Activated CD4-positive, alpha-beta memory T cell treated with anti-CD3 and anti-CD28 coated beads for 36 hours (primary cell): ENCODE results near the gene ARHGEF3. TPM values are rescaled to one million over a fixed set of nuclear protein-coding genes. Genes with fewer than 3 reads are reported as not detected.
A peak's percentile ranks its signal among the peaks of the same experiment; 100 is the strongest.
"Not testable (repeated sequence)": the region's sequence is repeated elsewhere in the genome, so short reads cannot be mapped to it uniquely, and the experiment has no call there.

Experiments used
- CTCF ChIA-PET: fragments of 350-600 bp; sonication (Branson Sonifier 250); formaldehyde crosslinking; loops from one replicate; lab custom pipeline; 2021; ENCODE audit warnings: antibody characterized with exemption, inconsistent platforms; lab: Charles Lee
- POLR2A ChIA-PET: fragments of 350-600 bp; sonication (Branson Sonifier 250); formaldehyde crosslinking; loops from one replicate; lab custom pipeline; 2021; ENCODE audit warnings: antibody characterized with exemption; lab: Charles Lee
- DNase-seq: peaks from one replicate; pipeline ENCODE4 v3.0.0-alpha.2; 2020
- H3K27ac Mint-ChIP-seq: one replicate; pipeline ENCODE4 v1.8.0; 2021; ENCODE audit warnings: mixed read lengths
- H3K27me3 Mint-ChIP-seq: one replicate; pipeline ENCODE4 v1.8.0; 2021; ENCODE audit warnings: mixed read lengths
- H3K36me3 Mint-ChIP-seq: one replicate; pipeline ENCODE4 v1.8.0; 2021; ENCODE audit warnings: mixed read lengths
- H3K4me1 Mint-ChIP-seq: one replicate; pipeline ENCODE4 v1.8.0; 2021; ENCODE audit warnings: low read depth, mixed read lengths
- H3K4me3 Mint-ChIP-seq: one replicate; pipeline ENCODE4 v1.8.0; 2021; ENCODE audit warnings: mild to moderate bottlenecking, mixed read lengths
- H3K9me3 Mint-ChIP-seq: one replicate; pipeline ENCODE4 v1.8.0; 2021; ENCODE audit warnings: mixed read lengths
- intact Hi-C: fragments of 100-400 bp; cut with micrococcal nuclease; formaldehyde crosslinking; loops from one replicate; pipeline ENCODE4 v1.15.1; 2023
- total RNA-seq, 2 experiments: library from RNA; stranded (reverse); gene quantifications; one replicate each; pipeline ENCODE4 v1.2.3, GENCODE V29; 2021

ARHGEF3 gene
- total RNA-seq, 2 experiments from 2014 or later: 28.0 to 31.5 TPM

DNA sequence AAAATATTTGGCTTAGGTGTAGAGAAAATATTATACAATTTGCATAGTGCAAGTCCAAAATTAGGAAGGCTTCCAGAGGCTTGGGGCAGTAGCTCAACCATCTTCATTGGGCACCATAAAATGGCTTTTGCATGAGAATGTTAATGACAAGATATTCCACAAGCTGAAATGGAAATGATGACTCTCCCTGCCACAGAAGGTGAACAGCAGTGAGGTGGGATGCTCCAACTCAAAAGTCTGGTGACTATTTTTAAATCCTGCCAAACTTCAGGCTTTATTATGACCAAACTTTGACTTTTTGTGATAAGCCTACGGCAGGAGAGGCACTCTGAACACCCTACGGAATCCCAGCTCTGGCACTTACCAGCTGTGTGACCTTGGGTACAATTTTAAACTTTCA is 37.6 kb downstream of the ARHGEF3 start:
- CTCF ChIA-PET: interaction anchor here (0.6 to 2.0 kb wide), 6 partner anchors 11 to 216 kb away, joined by 3 to 7 read pairs (median 3); partner anchors contain the start of gene ARHGEF3
- Mint-ChIP-seq H3K36me3 (peaks cover 21% of the 10 kb centered on the region), H3K27ac (no peak overlapping the region), H3K9me3 (no peaks in the 10 kb centered on the region), H3K4me1 (peaks cover 66% of the 10 kb centered on the region), H3K27me3 (no peaks in the 10 kb centered on the region), H3K4me3 (no peak overlapping the region)
- DNase-seq: no peak
- intact Hi-C loops: no loop called here
- POLR2A ChIA-PET: interaction anchor here (1.5 to 1.7 kb wide), 2 partner anchors 18 to 24 kb away, joined by 3 to 4 read pairs; no protein-coding TSS in a partner anchor

DNA sequence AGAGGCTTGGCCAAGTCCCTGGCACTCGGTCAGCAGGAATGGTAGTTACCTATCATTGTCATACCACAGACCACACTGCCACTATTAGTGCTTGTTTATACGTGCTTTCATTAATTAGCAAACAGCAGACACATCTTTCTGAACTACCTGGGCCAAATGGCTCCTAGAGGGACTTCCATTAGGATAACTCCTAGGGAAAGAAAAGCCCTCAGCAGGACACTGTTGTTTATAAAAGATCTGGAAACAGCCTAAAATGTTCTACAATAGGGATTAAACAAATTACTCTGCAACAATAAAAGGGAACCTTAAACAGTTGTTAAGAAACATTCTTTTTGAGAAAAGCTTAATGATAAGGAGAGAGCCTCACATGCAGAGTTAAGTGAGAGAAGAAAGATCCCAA is 38.5 kb downstream of the ARHGEF3 start:
- Mint-ChIP-seq H3K27ac (no peak overlapping the region), H3K9me3 (no peaks in the 10 kb centered on the region), H3K36me3 (peaks cover 21% of the 10 kb centered on the region), H3K4me1 (peaks cover 67% of the 10 kb centered on the region), H3K27me3 (no peaks in the 10 kb centered on the region), H3K4me3 (no peak overlapping the region)
- DNase-seq: no peak
- ChIA-PET POLR2A (no interaction called here), CTCF (no interaction called here)
- intact Hi-C loops: no loop called here

DNA sequence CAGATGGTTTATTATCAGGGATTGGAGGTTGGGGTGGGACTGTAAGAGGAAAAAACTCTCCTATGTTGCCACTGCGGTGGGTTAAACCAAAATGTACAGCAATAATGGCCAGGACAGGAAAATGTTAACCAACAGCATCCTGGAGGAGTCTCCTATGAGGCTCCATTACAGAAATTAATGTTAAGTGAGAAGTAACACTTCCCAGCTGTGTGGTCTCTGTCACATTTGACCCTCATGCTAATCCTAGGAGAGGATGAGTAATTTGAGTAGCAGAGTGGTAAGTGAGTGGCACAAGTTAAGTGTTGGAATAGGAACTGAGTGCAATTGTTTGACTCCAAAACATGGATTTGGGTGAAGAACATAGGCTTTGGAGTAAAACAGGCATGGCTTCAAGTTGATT is 39.0 kb downstream of the ARHGEF3 start:
- Mint-ChIP-seq H3K27me3 (no peaks in the 10 kb centered on the region), H3K27ac (no peak overlapping the region), H3K36me3 (peaks cover 21% of the 10 kb centered on the region), H3K9me3 (no peaks in the 10 kb centered on the region), H3K4me1 (peaks cover 67% of the 10 kb centered on the region), H3K4me3 (no peak overlapping the region)
- ChIA-PET POLR2A (no interaction called here), CTCF (interaction anchor here (0.7 kb wide), 1 partner anchor 37 kb away, joined by 5 read pairs; no protein-coding TSS in a partner anchor)
- DNase-seq: no peak
- intact Hi-C loops: no loop called here

DNA sequence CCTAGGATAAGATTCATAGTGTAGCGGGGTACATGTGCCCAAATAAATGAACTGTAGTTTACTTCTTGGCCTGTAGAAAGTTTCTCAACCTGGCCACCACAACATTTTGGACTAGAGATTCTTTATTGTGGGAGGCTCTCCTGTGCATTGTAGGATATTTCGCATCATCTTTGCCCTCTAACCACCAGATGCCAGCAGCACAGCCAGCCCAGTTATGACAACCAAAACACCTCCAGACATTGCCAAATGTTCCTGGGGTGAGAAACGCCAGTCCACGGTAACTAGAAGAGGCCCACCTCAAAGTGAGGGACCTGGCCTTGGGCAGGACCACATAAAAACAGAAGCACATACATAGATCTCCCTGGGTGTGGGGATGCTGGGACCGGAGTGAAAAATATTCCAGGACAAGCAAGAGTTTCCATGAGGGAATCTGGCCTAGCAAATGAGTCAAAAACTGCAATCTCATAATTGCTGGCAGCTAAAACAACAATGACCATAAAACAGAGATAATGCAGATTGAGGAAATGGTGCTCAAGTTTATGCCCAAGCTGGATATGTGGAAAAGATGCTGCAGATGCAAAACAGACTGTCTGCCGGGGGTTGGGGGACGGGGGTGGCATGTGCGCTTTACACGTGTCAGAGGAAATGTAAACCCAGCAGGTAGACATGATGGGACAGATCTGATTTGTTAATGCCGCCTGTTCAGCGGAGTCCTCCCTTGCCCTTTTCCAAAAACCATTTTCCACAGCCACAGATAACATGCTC is 39.7 kb downstream of the ARHGEF3 start:
- ChIA-PET POLR2A (no interaction called here), CTCF (interaction anchor here (0.7 to 1.0 kb wide), 2 partner anchors 38 to 227 kb away, joined by 3 to 5 read pairs; no protein-coding TSS in a partner anchor)
- no peaks in the 10 kb centered on the region for H3K9me3 Mint-ChIP-seq
- peaks cover 21% of the 10 kb centered on the region for H3K36me3 Mint-ChIP-seq
- H3K4me1 Mint-ChIP-seq: peaks cover 69% of the 10 kb centered on the region
- intact Hi-C loops: no loop called here
- H3K27ac Mint-ChIP-seq: peak overlapping the region; percentile 47
- no peak overlapping the region for H3K4me3 Mint-ChIP-seq
- no peak for DNase-seq
- no peaks in the 10 kb centered on the region for H3K27me3 Mint-ChIP-seq

DNA sequence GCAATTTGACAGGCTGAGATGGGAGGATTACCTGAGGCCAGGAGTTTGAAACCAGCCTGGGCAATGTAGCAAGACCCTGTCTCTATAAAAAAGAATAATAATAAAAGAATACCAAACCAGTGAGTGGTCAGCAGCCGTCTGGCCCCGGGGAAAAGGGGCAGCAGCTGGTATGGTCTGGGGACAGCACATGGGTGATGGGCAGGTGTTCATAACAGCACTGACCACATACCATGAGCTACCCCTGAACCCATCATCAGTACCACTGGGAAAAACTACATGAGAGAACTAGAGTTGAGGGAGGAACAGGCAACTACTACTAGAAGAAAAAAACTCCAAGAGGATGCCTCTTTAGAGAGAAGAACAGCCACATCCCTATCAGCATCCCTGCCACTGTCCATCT is 40.7 kb downstream of the ARHGEF3 start:
- peaks cover 68% of the 10 kb centered on the region for H3K4me1 Mint-ChIP-seq
- ChIA-PET POLR2A (no interaction called here), CTCF (interaction anchor here (1.0 kb wide), 2 partner anchors 39 to 228 kb away, joined by 3 to 5 read pairs; no protein-coding TSS in a partner anchor)
- H3K4me3 Mint-ChIP-seq: no peak overlapping the region
- H3K27ac Mint-ChIP-seq: no peak overlapping the region
- no peaks in the 10 kb centered on the region for H3K9me3 Mint-ChIP-seq
- no peak for DNase-seq
- H3K27me3 Mint-ChIP-seq: no peaks in the 10 kb centered on the region
- peaks cover 23% of the 10 kb centered on the region for H3K36me3 Mint-ChIP-seq
- intact Hi-C loops: no loop called here

DNA sequence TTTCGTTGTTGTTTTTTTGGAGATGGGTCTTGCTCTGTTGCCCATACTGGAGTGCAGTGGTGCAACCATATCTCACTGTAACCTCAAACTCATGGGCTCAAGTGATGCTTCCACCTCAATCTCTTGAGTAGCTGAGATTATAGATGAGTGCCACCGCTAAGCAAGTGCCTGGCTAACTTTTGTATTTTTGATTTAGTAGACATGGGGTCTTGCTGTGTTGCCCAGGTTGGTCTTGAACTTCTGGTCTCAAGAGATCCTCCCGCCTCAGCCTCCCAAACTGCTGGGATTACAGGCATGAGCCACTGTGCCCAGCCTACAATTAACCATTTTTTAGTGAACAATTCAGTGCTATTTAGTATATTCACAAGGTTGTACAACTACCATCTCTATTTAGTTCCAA is 42.2 kb downstream of the ARHGEF3 start:
- Mint-ChIP-seq H3K36me3 (peaks cover 25% of the 10 kb centered on the region), H3K4me3 (peak overlapping the region; percentile 24), H3K4me1 (peaks cover 72% of the 10 kb centered on the region), H3K27me3 (no peaks in the 10 kb centered on the region), H3K27ac (peak overlapping the region; percentile 86), H3K9me3 (no peaks in the 10 kb centered on the region)
- DNase-seq: no peak
- ChIA-PET CTCF (interaction anchor here (2.2 to 2.5 kb wide), 2 partner anchors 40 to 42 kb away, joined by 5 to 18 read pairs; partner anchors contain the start of gene ARHGEF3), POLR2A (interaction anchor here (1.0 kb wide), 1 partner anchor 156 kb away, joined by 3 read pairs; no protein-coding TSS in a partner anchor)
- intact Hi-C loops: loop anchor here (2.0 kb wide), 1 partner anchor 157 kb away; no protein-coding TSS in a partner anchor

DNA sequence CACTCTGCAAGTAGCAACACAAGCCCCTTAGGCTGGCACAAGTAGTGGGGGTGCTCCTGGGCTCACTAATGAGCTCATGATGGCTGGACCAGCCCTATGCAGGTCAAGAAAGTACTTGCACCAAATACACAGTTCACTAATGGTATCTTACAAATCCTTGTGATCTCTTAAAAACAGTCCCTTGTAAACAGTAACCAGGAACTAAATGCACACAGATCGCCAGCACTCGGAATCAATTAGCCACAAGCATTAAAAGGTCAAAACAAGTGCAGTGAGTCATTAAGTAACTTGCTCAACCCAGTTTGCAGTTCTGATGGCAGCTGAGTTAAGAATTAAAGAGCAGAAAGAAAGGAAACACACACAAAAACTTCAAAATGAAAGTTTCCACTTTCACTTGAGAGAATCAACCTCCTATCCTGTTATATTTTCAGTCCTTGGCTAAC is 43.2 kb downstream of the ARHGEF3 start:
- intact Hi-C loops: loop anchor here (1.0 to 2.0 kb wide), 4 partner anchors 25 to 158 kb away; no protein-coding TSS in a partner anchor
- Mint-ChIP-seq H3K9me3 (no peaks in the 10 kb centered on the region), H3K27ac (peak overlapping the region; percentile 86), H3K36me3 (peaks cover 29% of the 10 kb centered on the region), H3K4me3 (peak overlapping the region; percentile 66), H3K27me3 (no peaks in the 10 kb centered on the region), H3K4me1 (peaks cover 73% of the 10 kb centered on the region)
- CTCF ChIA-PET: interaction anchor here (0.6 to 2.5 kb wide), 6 partner anchors 20 to 237 kb away, joined by 3 to 18 read pairs (median 4); partner anchors contain the start of gene ARHGEF3
- peak; percentile 62 for DNase-seq
- POLR2A ChIA-PET: interaction anchor here (1.0 to 1.4 kb wide), 4 partner anchors 28 to 157 kb away, joined by 3 to 7 read pairs (median 6); partner anchors contain the start of gene TASOR

DNA sequence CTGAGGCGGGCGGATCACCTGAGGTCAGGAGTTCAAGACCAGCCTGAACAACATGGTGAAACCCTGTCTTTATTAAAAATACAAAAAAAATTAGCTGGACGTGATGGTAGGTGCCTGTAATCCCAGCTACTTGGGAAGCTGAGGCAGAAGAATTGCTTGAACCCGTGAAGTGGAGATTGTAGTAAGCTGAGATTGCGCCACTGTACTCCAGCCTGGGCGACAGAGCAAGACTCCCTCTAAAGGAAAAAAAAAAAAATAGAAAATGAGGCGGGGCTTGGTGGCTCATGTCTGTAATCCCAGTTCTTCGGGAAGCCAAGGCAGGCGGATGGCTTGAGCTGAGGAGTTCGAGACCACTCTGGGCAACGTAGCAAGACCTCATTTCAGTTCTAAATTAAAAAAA is 43.7 kb downstream of the ARHGEF3 start:
- Mint-ChIP-seq H3K36me3 (peaks cover 31% of the 10 kb centered on the region), H3K4me1 (peaks cover 74% of the 10 kb centered on the region)
- H3K27ac Mint-ChIP-seq, H3K27me3 Mint-ChIP-seq, DNase-seq, H3K4me3 Mint-ChIP-seq, H3K9me3 Mint-ChIP-seq: not testable (repeated sequence)
- ChIA-PET CTCF (interaction anchor here (0.6 to 2.5 kb wide), 6 partner anchors 21 to 237 kb away, joined by 3 to 18 read pairs (median 4); partner anchors contain the start of gene ARHGEF3), POLR2A (interaction anchor here (1.0 to 1.4 kb wide), 3 partner anchors 28 to 75 kb away, joined by 5 to 7 read pairs (median 6); partner anchors contain the start of gene TASOR)
- intact Hi-C loops: loop anchor here (1.0 to 2.0 kb wide), 4 partner anchors 25 to 159 kb away; no protein-coding TSS in a partner anchor

DNA sequence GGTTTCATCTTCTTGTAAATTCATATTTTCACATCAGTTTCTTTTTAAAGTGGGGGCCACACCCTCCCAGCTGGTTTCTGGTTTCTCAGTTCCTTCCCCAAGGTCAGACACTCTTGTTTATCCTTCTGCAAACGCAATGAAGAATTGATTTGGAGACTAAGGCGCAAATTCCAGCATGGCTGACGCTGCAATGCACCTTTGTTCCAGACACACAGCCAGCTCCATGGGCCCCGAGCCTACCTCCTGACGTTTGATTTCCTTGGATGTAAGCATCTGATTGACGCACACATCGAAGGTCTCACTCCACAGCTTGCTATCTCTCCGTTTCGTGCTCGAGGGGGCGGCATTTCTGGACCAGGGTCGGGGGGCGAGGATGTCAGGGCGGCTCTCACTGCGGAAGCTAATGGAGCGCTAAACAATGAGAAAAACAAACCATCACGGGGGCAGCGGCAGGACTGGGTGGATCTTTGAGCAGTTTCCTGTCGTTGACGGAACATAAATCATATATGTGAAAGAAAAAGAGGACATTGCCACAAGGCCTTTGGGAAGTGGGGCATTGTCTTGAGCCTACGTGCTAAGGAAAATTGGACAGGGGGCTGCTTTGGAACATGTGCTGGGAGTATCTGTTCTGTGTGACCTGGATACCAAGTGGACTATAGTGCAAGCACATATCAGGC is 46.9 kb downstream of the ARHGEF3 start:
- ChIA-PET POLR2A (interaction anchor here (1.0 to 1.7 kb wide), 4 partner anchors 31 to 161 kb away, joined by 3 to 5 read pairs (median 4); no protein-coding TSS in a partner anchor), CTCF (interaction anchor here (0.8 to 6.1 kb wide), 5 partner anchors 20 to 235 kb away, joined by 3 to 82 read pairs (median 4); partner anchors contain the start of gene ARHGEF3)
- Mint-ChIP-seq H3K27ac (peak overlapping the region; percentile 35), H3K36me3 (peaks cover 38% of the 10 kb centered on the region), H3K4me3 (peak overlapping the region; percentile 69), H3K4me1 (peaks cover 70% of the 10 kb centered on the region), H3K27me3 (no peaks in the 10 kb centered on the region), H3K9me3 (no peaks in the 10 kb centered on the region)
- DNase-seq: peak; percentile 38
- intact Hi-C loops: loop anchor here (5.0 kb wide), 2 partner anchors 43 to 107 kb away; no protein-coding TSS in a partner anchor

DNA sequence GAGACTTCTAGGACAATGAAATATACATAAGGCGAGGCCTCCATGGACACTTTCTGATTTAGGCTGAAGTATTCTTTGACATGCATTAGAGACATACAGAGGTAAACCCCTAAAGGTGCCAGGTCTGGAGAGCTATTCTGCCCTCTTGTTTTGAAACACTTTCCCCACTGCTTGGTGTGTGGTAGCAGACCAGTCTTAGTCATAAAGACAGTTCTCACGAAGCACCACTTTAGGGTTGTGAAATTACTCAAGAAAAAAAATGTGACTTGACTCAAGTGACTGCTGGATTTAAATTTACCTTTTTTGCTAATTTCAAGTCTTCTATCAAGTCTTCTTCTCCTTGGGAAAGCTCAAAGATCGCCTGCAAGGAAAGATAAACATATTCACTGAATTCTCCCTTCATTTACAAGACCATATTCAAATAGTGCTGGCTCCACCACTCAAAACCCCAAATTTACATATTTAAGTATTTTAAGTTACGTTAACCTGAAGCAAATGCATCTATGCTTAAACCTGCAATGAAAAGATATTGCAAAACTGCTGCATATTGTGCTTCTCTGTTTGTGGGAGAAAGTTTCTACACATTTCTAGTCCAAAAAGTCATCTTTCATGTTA is 48.4 kb downstream of the ARHGEF3 start:
- peaks cover 57% of the 10 kb centered on the region for H3K4me1 Mint-ChIP-seq
- no peaks in the 10 kb centered on the region for H3K27me3 Mint-ChIP-seq
- intact Hi-C loops: loop anchor here (1.0 to 5.0 kb wide), 7 partner anchors 28 to 165 kb away; no protein-coding TSS in a partner anchor
- ChIA-PET CTCF (interaction anchor here (0.6 to 6.1 kb wide), 6 partner anchors 45 to 1470 kb away, joined by 3 to 82 read pairs (median 4); partner anchors contain the start of gene ARHGEF3), POLR2A (interaction anchor here (0.6 to 1.8 kb wide), 9 partner anchors 20 to 163 kb away, joined by 3 to 5 read pairs (median 4); no protein-coding TSS in a partner anchor)
- no peaks in the 10 kb centered on the region for H3K9me3 Mint-ChIP-seq
- H3K36me3 Mint-ChIP-seq: peaks cover 48% of the 10 kb centered on the region
- H3K27ac Mint-ChIP-seq: peak overlapping the region; percentile 23
- peak overlapping the region; percentile 18 for H3K4me3 Mint-ChIP-seq
- peak; percentile 73 for DNase-seq
